Fibroblast of skin of abdomen (primary cell): ENCODE data around the gene ILDR1.
"Not testable (repeated sequence)": the region's sequence is repeated elsewhere in the genome, so short reads cannot be mapped to it uniquely, and the experiment has no call there.

Experiments
- DNase-seq: peaks from one replicate; pipeline ENCODE4 v3.0.0-alpha.2; 2013

The ILDR1 gene

GRCh38 chr3:121942116-121942786 lies 79.8 kb downstream of the ILDR1 start:
- no peak for DNase-seq

GRCh38 chr3:121941592-121941991 lies 80.5 kb downstream of the ILDR1 start:
- DNase-seq, result no peak

- DNase-seq, result not testable (repeated sequence)
Measured at GRCh38 chr3:121938141-121938855, 83.7 kb downstream of the ILDR1 start.
